CD4-positive, alpha-beta T cell treated with Interleukin-17A for 1 hour (primary cell): Measurements from ENCODE around the gene OLFM4.

Experiments
- DNase-seq: peaks from one replicate; pipeline ENCODE4 v3.0.0-alpha.2; 2020

The OLFM4 gene

DNA sequence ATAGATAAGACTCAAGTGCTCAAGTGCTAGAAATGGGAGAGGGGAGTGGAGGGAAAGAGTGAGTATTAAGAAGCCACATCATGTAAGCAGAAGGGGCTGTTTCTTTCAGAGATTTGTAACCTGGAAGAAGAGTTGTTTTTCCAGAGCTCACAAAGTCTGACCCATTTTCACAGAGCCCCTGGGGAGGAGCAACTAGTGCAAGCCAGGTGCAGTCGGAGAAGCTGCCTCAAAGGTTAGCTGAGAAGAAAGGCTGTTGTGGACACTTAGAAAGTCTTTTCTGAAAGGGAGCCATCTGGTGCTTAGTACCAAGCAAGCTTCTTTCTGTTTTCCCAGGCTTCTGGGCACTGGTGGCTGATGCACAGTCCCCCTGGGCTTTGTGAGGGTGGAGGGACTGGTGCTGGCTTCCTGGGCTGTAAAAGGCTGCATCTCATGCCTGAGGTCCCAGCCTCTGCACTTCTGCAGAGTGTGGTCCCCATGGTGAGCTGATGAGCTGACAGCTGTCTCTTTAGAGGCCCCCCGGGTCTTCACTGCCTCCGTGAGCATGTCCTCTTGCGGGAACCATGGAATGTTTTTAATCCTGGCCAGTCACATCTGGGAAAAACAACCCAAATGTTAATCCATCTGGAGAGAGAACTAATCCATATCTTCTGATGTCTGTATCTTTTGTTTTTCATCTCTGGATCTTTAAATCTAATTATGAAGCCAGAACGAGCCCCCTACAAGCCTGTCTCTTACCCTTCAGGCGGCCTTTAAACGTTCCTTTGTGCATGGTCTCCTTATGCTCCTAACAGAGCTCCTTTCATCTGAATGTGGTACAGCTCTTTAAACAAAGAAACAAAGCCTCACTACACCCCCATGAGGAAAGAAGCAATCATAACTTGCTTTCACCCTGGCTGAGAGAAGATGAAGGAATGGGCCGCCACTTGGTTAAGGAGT is 40.2 kb downstream of the OLFM4 start:
- no peak for DNase-seq

DNA sequence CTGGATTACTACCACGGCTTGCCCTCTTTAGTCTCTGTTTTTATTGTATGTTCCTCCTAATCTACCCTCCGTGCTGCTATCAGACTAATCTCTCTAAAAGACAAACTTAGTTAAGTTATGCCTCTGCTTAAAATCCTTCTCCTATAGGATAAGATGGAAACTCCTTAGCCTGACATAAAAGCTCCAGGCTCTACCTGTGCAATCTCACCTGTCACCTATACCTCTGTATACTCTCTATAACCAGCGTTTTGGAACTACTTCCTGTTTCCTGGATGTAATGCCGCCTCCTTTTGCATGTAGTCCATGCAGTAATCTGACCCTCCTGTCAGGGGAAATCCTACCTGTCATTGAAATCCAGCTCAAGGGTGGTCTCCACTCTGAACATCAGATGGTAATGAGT is 41.2 kb downstream of the OLFM4 start:
- DNase-seq: no peak

DNA sequence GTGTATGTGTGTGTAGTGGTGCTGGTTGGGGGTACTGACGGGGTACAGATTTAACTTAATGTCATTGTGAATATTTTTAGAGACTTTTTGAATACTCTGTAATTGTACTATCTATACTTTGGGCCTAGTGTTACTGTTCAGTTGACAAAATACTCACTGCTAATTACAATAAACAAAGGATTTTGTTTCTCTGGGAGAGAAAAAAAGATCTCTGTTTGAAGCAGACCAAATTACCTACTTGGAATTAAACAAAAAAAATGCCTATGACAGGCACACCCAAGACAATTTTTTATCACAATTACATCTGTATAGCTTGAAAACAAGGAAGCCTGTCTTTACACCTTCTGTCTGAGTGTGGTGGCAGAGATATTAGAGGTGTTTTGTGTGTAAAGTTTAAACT is 45.1 kb downstream of the OLFM4 start:
- DNase-seq: no peak

DNA sequence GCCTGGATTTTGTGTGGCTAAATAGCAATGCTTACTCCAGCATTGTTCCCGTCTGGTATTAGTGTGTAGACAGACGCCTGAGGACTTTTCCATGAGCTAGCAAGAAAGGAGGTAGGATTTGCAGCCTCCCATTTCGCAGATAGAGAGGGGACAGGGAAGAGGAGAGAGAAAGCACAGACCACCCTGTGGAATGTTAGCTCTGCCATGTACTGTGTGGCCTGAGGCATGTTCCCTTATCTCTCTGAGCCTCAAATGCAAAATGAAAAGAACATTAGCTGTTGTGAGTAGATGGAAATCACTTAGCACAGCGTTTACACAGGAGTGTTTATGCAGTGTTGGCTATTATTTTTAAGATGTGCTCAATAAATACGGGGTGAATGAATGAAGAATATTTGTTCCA is 45.5 kb downstream of the OLFM4 start:
- no peak for DNase-seq

DNA sequence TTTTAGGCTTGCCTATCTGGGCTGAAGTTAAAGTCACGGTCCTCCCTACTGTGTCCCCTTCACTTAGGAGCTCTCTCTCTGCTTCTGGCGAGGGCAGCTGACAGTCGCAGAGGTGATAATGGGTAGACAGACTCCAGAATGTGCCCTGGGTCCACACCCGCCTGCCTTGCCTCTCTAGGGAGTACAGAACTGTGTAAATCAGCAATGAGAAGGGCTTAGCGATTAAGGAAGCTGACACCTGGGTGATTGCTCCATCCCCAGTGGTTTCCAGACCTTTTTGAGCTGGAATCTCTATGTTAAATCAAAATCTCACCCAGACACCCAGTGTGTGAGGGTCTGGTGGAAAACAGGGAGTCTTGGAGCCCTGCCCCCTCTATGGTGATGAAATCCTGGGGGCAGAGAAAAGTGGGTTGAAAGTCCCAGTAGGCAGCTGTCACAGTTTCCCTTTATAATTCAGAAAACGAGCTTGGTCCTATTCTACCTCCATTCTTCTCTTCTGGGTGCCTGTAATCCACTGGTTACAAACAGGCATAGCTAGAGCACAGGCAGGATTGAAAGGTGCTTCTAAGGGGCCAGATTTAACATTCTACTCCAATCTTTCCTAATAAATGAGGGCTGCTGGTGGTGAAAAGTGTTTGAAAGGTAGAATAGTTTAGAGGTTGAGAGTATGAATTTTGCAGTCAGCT is 46.9 kb downstream of the OLFM4 start:
- DNase-seq: no peak

DNA sequence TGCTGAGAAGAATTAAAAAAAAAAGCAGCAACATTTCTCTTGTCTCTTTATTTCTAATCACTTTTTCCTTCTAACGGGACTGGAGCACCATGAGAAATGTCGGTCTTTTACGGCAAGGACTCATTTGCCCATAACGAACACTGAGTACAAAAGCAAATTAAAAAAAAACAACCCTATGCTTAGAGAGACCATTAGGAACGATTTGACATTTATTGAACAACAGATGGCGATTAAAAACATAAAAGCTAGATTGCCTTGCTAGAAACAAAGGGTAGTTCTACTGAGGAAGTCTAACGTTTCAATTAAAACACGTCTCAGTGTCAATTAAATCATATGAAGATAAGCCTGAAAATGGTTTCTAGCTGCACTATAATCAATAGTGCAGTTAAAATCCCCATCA is 51.1 kb downstream of the OLFM4 start:
- DNase-seq: no peak

DNA sequence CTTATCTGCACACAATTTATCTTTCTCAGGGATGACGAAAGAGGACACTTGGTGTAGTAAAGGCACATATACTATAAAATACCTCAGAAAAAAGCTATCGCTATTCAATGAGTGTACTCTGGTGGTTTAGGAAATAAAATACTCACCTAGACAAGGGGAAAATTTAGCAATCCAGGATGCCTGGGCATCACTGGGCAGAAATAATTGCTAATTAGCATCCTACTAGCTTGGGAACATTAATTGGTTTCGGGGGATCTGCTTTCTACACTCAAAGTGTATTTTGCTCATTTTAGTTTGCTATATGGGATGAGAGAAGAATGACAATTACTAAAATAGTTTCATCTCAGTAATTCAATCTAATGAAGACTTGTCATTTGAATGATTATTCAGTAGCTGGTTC is 60.3 kb downstream of the OLFM4 start:
- no peak for DNase-seq

DNA sequence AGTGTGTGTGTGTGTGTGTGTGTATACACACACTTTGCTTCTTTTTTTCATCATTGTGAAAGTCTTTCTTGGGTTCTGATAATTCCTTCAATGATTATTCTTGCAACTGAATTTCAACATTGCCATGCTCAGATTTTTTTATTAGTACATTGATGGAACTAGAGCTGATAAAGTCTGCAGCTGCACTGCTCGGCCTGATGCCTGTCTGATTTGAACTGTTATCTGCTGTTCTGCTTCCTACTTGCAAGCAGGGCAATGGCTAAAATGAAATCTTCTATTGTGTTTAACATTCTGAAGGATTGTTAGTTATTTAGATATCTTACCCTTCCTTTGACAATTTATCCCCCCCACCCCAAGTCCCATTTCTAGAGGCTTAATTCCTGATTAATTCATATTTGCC is 61.3 kb downstream of the OLFM4 start:
- DNase-seq: no peak

DNA sequence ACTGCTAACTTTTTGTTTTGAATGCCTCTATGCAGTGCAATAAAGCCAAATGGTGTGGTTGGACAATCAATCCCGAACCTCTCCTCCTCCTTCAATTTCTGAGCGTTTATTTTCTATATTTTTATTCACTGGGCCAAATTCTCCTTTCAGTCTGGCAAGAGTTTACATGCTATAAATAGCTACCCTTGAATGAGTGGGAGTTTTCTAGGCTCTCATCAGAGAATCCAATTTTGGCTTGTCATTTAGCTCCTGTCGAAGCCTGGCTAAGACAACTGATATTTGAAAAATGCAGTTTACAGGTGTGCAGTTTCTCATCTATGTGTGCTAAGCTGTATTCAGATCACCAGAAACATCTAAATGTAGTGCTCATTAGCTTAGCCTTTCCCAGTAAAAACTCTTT is 61.8 kb downstream of the OLFM4 start:
- no peak for DNase-seq

DNA sequence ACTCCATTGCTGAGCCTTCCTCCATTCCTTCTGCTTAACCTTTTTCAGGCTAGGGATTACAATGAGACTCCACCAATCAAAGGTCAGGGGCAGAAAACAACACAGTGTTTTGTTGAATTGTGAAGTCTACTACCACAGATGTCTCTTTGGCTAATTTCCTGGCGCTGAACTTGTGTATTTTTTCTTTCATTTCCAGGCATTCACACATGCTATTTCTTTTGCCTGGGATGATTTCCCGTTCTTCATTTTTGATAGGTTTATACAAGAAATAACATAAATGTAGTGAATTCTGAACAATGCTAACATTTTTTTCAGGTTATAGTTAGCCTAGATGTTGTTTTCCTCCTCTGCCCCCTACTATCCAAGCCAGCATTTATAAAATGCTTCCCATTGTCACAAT is 64.3 kb downstream of the OLFM4 start:
- DNase-seq: no peak

DNA sequence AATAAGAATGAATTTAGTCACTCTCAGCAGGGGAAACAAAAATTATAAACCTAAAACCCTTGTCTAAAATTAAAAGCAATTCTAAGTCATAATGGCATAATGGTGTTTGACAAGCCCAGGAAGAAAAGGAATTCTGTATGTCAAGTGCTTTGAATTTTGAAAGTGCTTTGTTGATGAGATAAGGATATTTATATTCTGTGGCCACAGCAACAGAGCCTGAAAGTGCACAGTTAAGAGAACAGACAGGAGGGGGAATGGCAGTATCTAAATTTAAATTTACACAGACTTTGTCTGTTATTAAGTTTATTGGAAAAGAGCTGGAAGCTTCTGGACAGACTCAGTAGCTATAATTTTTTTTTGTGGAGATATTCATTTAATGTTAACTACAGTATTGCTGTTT is 69.8 kb downstream of the OLFM4 start:
- no peak for DNase-seq

DNA sequence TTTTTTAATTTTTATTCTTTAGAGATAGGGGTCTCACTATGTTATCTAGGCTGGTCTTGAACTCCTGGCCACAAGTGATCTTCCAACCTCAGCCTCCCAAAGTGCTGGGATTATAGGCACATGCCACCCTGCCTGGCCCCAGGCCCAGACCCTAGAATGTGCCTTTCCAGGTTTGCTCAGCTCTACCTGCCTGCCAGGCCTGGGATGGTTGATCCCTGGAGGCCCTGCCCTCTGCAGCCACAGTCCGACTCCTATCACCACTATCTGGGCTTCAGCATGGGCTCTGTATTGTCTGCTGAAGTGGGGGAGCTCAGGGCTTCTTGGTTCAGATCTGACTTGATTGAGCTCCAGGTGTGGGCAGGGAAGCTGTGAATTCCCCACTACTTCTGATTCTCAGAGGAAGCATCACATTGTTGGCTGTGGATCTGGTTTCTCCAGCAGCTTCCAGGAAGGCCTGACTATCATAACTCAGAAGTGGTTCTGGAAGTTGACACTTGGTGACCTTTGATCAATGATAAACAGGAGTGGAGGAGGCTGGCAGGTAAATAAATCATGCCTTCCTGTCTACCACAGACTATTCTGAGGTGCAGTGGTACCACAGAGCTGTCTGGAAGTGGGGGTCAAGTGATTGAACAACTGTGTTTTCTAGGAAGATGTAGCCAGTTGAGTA is 71.9 kb downstream of the OLFM4 start:
- no peak for DNase-seq
